Mesothelial cell of epicardium (in vitro differentiated cells): ENCODE measurements around the gene SDHB. TPM values are rescaled to one million over a fixed set of nuclear protein-coding genes. Genes with fewer than 3 reads are reported as not detected.

Experiments used
- DNase-seq, 2 experiments: peaks; one replicate each; pipeline ENCODE4 v3.0.0; 2021; ENCODE audit warnings: low spot score in 2 of 2; ENCODE audit not compliant: unreplicated experiment in 2 of 2
- H3K27ac Mint-ChIP-seq: 2 replicates; pipeline ENCODE4 v1.8.0; 2021; ENCODE audit warnings: mixed read lengths
- H3K27me3 Mint-ChIP-seq: 2 replicates; pipeline ENCODE4 v1.8.0; 2021; ENCODE audit warnings: low read depth, mixed read lengths
- H3K36me3 Mint-ChIP-seq: 2 replicates; pipeline ENCODE4 v1.8.0; 2021; ENCODE audit warnings: mixed read lengths
- H3K4me1 Mint-ChIP-seq: 2 replicates; pipeline ENCODE4 v1.8.0; 2021; ENCODE audit warnings: mixed read lengths
- H3K4me3 Mint-ChIP-seq: 2 replicates; pipeline ENCODE4 v1.8.0; 2021; ENCODE audit warnings: mild to moderate bottlenecking, moderate library complexity, mixed read lengths
- H3K9me3 Mint-ChIP-seq: 2 replicates; pipeline ENCODE4 v1.8.0; 2021; ENCODE audit warnings: mixed read lengths
- CTCF ChIP-seq: fragments of 200-600 bp; sonication (generic); IDR thresholded peaks from one replicate; pipeline ENCODE4 v1.5.0; 2021; ENCODE audit warnings: antibody characterized with exemption; ENCODE audit not compliant: unreplicated experiment
- total RNA-seq: library from RNA; stranded (reverse); gene quantifications from 3 replicates; pipeline ENCODE4 v1.2.1, GENCODE V29; 2021

SDHB gene
- total RNA-seq, 1 donor from 2014 or later, result 46.5 TPM

- Mint-ChIP-seq H3K27ac (no peak overlapping the region), H3K9me3 (no peaks in the 10 kb centered on the region), H3K36me3 (peaks cover 7% of the 10 kb centered on the region), H3K4me3 (no peak overlapping the region), H3K27me3 (no peaks in the 10 kb centered on the region), H3K4me1 (no peaks in the 10 kb centered on the region)
- no peak for TF ChIP-seq CTCF
- no peak for DNase-seq
These were observed 60.3 kb downstream of the SDHB start for GRCh38 chr1:16993521-16994038.

- H3K4me3 Mint-ChIP-seq, result no peak overlapping the region
- H3K27me3 Mint-ChIP-seq, result no peaks in the 10 kb centered on the region
- H3K9me3 Mint-ChIP-seq, result no peaks in the 10 kb centered on the region
- TF ChIP-seq CTCF, result no peak
- peaks cover 4% of the 10 kb centered on the region for H3K36me3 Mint-ChIP-seq
- no peak overlapping the region for H3K27ac Mint-ChIP-seq
- DNase-seq, result no peak
- H3K4me1 Mint-ChIP-seq, result no peaks in the 10 kb centered on the region
These were observed 61.2 kb downstream of the SDHB start for GRCh38 chr1:16992675-16993074.

- no peak overlapping the region for H3K4me3 Mint-ChIP-seq
- no peak for DNase-seq
- H3K9me3 Mint-ChIP-seq, result no peaks in the 10 kb centered on the region
- H3K36me3 Mint-ChIP-seq, result peaks cover 4% of the 10 kb centered on the region
- H3K27me3 Mint-ChIP-seq, result no peaks in the 10 kb centered on the region
- H3K4me1 Mint-ChIP-seq, result no peaks in the 10 kb centered on the region
- no peak overlapping the region for H3K27ac Mint-ChIP-seq
- no peak for TF ChIP-seq CTCF
These were observed 61.7 kb downstream of the SDHB start for GRCh38 chr1:16992102-16992501.

- Mint-ChIP-seq H3K27ac (no peak overlapping the region), H3K36me3 (peaks cover 4% of the 10 kb centered on the region), H3K9me3 (no peaks in the 10 kb centered on the region), H3K4me1 (no peaks in the 10 kb centered on the region), H3K4me3 (no peak overlapping the region), H3K27me3 (no peaks in the 10 kb centered on the region)
- no peak for DNase-seq
- TF ChIP-seq CTCF, result no peak
These were observed 62.3 kb downstream of the SDHB start for GRCh38 chr1:16991571-16991970.

GRCh38 chr1:16989676-16990391 lies 64.0 kb downstream of the SDHB start:
- H3K4me1 Mint-ChIP-seq, result peaks cover under 1% of the 10 kb centered on the region
- TF ChIP-seq CTCF, result no peak
- peaks cover 3% of the 10 kb centered on the region for H3K36me3 Mint-ChIP-seq

GRCh38 chr1:16988210-16988609 lies 65.6 kb downstream of the SDHB start:
- TF ChIP-seq CTCF, result no peak
- Mint-ChIP-seq H3K36me3 (peaks cover 3% of the 10 kb centered on the region), H3K4me1 (peaks cover 12% of the 10 kb centered on the region), H3K9me3 (no peaks in the 10 kb centered on the region), H3K27me3 (no peaks in the 10 kb centered on the region), H3K4me3 (no peak overlapping the region), H3K27ac (no peak overlapping the region)
- DNase-seq, result no peak

More at GRCh38 chr1:16989676-16990391, 64.0 kb downstream of the SDHB start:
- Mint-ChIP-seq H3K4me3 (no peak overlapping the region), H3K9me3 (no peaks in the 10 kb centered on the region), H3K27ac (no peak overlapping the region), H3K27me3 (no peaks in the 10 kb centered on the region)
- no peak for DNase-seq
